Measurements from ENCODE around the gene TTLL10.
"Not testable (repeated sequence)": the region's sequence is repeated elsewhere in the genome, so short reads cannot be mapped to it uniquely, and the experiment has no call there.

TTLL10 gene

DNA sequence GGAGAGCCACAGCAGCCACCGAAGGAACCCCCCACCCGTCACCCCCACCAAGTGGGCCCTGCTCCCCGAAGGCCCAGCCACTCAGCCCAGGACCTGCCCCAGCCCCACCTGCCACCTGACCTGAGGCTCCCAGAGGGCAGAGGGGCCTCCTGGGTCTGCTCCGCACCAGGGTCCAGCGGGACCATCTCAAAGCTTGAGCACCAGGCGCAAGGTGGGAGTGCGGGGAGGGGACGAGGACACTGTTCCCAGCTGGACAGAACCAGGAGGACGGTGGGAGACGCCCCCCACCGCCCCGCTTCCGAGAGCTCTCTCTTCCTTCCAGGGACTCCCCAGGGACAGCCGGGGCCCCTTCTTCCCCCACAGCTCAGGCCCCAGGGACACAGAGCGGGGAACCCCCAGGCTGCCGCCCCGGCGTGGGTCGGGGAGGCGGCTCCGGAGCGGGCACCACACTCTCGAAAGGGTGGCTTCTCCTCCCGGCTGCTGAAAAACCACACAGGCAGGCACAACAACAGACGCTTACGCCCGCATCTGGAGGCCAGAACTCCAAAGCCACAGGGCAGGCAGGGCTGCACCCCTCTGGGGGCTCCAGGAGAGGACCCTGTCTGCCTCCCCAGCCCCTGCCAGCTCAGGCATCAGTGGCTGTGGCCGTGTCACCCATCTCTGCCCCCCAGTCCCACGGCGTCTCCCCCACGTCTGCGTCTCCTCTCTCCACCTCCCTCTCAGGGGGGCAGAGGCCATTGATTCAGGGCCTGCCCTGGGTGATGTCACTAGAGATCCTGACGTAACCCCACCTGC, 1.9 kb upstream of the TTLL10 start:
- no peak for DNase-seq (ENCODE audit: low read depth in 2 of 2)

DNA sequence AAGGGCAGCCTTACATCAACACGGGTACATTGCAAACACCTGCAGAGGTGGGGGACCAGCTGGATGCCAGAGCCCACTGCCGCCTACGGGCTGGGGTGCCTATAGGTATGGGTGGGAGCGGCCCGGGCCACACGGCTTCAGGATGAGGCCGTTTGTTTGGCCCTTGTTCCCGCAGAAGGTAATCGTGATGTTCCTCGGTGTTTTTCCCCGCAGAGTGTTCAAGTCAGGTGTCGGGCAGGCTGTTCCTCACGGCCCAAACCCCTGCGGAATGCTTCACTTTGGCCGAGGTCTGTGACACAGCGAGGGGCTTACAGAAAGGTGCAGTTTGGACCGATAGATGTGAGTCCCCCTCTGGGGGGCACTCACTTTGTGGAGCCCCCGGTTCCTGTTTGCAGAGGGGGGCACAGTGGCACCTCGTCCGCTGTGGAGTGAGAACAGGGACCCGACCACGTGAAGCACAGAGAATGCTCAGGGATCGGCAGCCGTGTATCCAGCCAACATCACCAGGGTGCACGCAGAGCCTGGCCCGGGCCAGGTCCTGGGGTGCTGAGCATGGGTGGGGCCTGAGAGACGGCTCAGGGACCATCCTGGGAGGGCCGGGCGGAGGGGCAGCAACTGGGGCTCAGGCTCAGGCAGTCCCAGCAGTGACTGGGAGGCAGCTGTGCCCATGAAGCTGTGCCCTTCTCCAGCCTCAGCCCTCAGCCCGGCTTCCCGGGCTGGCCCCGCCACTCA, 453 bp upstream of the TTLL10 start:
- no peak for DNase-seq (ENCODE audit: low read depth in 2 of 2)

DNA sequence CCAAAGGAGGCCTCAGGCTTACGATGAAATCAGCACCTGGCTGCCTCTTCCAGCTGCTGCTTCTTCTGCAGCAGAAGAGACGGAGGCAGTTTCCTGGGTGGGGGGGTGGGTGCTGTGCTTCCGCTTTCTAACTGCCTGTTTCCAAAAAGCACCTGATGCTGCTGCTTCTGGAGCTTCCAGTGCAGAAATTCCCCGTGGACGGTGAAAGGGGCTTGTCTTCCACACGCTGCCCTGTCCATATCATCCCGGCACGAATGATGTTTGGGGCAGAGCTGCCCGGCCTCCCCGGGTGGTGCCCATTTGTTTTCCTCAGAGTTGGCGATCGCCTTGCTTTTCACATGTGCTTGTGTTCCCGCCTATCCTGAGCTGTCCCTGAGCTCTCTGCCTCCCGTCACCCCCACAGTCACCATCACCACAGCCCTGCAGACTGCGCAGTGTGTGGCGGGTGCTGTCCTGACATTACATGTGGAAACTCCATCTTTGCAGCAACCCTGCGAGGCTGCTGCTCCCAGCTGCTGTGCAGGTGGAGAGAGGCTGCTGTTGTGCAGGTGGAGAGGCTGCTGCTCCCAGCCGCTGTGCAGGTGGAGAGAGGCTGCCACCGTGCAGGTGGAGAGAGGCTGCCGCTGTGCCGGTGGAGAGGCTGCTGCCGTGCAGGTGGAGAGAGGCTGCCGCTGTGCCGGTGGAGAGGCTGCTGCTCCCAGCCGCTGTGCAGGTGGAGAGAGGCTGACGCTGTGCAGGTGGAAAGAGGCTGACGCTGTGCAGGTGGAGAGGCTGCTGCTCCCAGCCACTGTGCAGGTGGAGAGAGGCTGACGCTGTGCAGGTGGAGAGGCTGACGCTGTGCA, 1.8 kb downstream of the TTLL10 start:
- DNase-seq (ENCODE audit: low read depth in 2 of 2), result no peak

DNA sequence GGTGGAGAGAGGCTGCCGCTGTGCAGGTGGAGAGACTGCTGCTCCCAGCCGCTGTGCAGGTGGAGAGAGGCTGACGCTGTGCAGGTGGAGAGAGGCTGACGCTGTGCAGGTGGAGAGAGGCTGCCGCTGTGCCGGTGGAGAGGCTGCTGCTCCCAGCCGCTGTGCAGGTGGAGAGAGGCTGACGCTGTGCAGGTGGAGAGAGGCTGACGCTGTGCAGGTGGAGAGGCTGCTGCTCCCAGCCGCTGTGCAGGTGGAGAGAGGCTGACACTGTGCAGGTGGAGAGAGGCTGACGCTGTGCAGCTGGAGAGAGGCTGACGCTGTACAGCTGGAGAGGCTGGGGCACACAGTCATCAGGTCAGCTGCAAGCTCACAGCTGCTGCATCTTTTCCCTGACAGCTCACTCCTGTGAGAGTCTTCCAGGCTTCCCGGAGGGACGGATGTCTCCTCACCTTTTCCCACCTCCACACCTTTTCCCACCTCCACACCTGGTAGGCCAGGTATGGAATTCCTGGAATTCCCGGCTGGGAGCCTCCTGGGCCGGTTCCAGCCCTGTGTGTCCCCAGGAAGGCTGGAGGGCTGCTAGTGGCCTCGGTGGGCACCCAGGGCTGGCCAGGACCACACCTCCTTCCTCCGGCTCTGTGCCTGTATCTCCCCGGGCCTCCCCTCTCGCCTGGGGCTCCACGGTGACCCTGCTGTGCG, 2.5 kb downstream of the TTLL10 start:
- DNase-seq (ENCODE audit: low read depth in 2 of 2), result not testable (repeated sequence)

DNA sequence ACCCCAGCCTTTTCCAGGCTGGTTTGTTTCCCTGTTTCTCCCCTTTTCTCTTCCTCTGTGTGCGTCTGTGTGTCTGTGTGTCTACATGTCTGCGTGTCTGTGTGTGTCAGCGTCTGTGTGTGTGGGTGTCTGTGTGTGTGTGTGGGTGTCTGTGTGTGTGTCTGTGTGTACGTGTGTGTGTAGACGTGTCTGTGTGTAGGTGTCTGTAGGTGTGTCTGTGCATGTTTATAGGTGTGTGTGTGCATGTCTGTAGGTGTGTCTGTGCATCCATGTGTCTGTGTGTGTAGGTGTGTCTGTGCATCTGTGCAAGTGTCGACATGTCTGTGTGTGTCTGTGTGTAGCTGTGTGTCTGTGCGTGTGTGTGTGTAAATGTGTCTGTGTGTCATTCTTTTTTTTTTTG, 3.3 kb downstream of the TTLL10 start:
- no peak for DNase-seq (ENCODE audit: low read depth in 2 of 2)

DNA sequence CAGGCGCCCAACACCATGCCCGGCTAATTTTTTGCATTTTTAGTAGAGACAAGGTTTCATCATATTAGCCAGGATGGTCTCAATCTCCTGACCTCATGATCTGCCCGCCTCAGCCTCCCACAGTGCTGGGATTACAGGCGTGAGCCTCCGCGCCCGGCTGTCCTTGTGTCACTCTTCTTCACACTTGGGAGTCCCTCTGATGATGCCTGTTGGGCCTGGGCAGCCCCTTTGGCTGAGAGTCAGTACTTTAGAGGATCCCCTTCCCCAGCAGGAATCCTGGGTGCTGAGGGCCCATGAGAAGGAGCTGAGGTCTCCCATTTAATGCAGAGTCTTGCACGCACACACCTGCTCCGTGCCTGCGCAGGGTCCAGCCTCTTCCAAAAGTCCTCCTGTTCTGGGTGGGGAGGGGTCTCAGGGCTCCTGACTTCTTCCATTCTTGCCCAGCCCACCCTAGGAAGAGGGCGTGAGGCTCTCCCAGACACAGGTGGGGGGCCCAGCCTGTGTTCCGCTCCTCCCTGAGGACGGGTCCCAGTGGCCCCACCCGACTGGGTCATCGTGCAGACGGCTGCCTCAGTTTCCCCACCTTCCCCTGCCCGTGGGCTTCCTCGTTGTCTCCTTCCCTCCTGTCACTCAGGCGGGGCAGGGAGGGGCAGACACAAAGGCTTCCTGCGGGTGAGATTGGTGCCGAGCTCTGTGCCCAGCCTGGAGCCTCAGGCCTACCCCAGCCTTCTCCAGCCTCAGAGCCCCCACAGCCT, 3.9 kb downstream of the TTLL10 start:
- no peak for DNase-seq (ENCODE audit: low read depth in 2 of 2)

DNA sequence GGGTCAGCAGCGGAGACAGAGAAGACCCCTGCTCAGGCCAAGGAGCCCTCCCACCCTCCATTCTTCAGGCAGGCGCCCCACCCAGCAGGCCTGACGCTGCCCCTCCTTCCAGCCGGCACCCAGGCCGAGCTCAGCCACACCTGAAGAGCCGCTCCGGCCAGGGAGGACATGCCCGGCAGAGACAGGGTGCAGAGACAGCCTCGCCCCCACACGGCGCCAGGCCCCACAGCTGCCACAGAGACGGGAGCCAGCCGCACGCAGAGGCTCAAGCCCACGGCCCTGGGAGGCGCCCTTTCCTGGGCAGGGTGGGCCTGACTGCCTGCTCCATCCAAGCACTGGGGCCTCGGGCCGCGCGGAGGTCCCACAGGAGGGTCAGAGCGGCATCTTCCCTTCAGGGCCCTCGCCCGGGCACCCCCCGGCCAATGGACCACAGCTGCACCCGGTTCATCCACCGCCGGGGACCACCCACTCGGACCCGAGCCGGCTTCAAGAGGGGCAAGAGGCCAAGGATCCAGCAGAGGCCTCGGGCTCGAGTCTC, 5.2 kb downstream of the TTLL10 start:
- no peak for DNase-seq (ENCODE audit: low read depth in 2 of 2)

DNA sequence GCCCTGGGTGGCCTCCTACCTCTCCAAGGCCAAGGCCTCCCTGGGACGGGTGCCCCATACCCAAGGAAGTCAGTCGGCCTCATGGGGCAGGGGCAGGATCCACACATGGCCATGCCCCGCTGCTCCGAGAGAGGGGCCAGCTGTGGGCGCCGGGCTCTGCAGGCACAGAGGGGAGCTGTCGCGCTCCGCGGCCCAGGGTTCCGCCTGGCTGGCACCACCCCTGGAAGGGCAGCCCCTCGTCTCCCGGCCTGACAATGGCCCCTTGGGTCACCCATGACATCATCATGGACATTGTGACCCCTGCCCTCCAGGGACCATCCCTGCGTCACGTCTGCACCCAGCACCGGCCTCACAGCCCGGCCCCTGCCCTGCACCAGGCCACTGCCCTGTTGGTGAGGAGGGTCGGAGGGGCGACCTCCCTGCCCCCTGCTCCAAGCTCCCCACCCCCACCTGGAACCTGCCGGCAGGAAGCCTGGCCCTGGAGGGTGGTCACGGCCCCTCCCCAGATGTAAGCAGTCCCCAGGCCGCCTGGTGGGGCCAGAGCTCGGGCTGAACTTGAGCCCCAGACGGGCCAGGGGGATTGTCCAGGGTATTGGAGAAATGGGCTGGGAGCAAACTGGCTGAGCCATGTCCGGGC, 5.8 kb downstream of the TTLL10 start:
- DNase-seq (ENCODE audit: low read depth in 2 of 2), result no peak

DNA sequence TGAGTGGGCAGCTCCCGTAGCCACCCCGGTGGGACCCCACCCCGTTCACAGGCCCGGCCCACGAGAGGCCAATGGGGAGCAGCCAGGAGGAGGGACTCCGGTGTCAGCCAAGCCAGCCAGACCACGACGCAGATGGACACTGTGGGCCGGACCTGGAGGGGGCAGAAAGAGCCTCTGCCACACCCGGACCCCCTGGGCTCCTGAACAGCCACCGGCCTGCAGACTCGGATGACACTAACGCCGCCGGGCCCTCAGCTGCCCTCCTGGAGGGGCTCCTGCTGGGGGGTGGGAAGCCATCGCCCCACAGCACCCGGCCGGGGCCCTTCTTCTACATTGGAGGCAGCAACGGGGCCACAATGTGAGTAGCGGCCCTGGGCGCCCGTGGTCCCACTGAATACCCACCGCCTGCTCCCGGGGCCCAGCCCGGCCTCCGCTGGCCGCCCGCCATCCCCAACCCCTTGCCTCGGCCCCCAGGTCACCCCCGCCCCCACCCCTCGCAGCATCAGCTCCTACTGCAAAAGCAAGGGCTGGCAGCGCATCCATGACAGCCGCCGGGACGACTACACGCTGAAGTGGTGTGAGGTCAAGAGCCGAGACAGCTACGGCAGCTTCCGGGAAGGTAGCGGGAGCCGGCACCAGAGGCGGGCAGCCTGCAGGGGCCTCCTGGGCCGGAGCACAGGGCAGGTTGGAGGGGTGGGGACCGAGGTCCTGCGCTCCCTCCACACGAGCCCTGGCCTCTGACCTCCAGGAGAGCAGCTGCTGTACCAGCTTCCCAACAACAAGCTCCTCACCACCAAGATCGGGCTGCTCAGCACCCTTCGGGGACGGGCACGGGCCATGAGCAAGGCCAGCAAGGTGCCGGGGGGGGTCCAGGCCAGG, 6.5 kb downstream of the TTLL10 start:
- no peak for DNase-seq (ENCODE audit: low read depth in 2 of 2)

DNA sequence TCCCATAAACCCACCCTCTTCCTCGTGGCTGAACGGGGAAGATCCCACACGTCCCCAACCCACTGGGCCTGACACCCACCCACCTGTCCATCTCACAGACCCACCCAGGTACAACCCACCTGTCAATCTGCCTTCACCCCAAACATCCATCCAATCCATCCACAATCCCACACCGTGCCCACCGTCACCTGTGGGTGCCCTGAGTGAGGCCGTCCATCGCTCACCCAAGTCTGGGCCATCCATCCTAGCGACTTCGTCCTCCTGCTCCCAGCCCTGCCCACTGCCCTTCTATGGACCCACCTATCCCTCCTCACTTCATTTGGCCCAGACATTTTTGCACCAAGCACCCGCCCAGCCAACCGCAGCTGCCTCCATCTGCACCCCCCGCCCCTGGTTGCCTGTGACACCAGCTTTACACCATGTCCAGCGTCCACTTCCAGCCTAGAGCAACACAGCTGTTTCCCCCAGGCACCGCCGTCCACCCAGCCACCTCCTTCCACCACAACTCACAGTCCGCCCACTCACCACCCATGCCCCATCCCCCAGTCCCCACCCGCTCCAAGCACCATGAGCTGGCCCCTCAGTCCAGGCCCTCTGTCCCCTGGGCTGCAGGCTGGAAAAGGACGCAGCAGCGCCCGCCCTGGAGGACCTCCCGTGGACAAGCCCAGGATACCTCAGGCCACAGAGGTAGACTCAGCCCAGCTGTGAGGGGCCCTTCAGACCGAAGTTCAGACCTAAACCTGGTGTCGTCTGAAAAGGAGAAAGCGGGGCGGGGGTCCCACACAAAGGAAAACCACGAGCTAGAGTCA, 7.7 kb downstream of the TTLL10 start:
- DNase-seq (ENCODE audit: low read depth in 2 of 2), result no peak

DNA sequence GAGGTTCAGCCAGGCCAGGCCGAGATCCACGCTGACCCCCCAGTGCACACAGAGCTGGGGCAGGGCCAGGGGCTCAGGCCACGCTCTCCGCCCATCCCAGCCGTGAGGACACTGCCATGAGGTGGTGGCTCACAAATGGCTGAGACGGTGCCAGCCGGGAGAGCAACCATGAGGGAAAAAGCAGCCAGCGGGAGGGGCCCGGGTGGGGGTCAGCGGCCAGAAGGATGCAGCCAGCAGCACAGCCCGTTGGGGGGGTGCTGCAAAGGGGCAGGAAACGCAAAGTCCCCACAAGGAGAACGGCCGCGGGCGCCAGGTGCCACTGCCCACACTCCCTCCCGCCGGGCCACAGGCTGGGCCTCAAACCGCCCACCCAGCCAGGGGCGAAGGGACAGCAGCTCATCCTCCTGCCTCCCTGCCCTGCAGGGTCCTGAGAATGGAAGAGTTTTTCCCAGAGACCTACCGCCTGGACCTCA, 8.3 kb downstream of the TTLL10 start:
- DNase-seq (ENCODE audit: low read depth in 2 of 2), result no peak

DNA sequence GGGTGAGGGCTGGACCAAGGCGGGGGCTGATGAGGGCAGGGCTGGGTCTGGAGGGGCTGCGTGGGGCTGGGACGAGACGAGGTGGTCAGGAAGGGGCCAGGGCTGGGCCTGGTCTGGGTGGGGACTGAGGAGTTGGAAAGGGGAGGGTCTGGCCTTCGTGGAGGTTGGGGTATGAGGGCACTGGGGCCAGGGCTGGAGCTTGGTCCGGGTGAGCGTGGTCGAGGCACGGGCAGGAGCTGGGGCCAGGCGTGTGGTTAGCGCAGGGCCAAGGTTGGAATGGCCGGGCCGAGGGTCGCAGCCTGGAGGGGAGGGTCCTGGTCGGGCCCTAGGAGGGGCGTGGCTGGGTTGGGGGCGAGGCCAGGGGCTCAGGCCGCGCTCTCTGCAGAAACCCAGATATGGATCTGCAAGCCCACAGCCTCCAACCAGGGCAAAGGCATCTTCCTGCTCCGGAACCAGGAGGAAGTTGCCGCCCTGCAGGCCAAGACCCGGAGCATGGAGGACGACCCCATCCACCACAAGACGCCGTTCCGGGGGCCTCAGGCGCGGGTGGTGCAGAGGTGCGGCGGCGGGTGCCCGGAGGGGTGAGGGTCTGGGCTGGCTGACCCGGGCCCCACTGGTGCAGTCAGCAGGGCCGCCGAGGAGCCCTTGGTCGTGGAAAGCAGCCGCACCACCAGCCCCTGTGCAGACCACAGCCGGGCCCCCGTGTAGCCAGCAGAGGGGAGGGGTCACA, 9.0 kb downstream of the TTLL10 start:
- no peak for DNase-seq (ENCODE audit: low read depth in 2 of 2)

DNA sequence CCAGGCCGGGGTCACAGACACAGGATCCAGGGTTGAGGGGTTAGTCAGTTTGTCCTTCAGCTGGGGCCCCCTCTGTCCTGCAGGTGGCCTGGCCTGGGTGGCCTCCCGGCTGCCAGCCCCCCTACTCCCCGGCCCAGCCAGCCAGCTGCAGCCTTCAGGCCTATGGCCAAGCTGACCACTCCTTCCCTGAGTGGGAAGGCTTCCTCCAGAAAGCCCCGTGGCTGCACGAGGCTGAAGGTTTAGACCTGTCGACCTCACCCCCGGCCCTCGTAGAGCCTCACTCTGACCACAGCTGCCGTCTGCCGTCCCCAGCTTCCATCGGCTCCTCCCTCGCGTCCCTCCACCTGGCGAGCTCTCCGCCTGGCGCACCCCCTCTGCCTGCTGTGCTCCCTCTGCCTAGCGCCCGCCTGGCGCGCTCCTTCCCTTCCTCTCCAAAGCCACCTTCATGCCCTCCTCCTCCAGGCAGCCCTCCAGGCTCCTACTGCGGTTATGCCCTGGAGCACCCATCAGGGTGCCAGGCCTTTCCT, 9.6 kb downstream of the TTLL10 start:
- DNase-seq (ENCODE audit: low read depth in 2 of 2), result no peak

DNA sequence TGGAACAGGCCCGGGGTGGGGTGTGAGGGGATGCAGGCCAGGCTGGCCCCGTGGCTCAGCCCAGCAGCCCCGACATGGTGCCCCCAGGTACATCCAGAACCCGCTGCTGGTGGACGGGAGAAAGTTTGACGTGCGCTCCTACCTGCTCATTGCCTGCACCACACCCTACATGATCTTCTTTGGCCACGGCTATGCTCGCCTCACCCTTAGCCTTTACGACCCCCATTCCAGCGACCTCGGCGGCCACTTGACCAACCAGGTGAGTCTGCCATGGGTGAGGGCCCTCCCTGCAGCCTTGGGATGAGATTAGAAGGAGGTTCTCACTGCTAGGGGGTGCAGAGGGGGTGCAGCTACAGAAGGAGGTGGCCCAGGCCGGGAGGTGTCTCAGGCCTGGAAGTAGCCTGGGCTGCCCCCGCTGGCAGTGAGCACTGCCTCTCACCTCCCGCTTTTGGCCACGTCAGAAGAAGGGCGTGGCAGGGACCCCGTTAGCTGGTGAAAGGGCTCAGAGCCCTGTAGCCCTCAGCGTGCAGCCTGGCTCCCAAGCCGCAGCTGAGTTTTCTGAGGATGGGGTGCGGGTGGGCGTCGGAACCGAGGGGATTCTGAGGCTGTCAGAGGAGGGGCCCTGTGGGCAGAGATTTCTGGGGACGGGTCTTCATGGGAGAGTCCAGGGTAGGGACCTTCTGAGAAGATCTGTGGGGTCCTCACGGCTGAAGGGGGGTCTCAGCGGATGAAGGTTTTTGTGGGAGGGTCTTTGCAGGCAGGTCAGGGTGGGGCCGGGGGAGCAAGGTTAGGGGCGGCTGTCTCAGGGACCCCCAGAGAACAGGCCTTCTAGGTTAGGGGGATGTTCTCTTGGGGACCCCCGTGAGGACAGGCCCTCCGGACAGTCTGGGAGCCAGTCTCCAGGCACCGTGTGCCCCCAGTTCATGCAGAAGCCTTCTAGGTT, 10.4 kb downstream of the TTLL10 start:
- no peak for DNase-seq (ENCODE audit: low read depth in 2 of 2)

DNA sequence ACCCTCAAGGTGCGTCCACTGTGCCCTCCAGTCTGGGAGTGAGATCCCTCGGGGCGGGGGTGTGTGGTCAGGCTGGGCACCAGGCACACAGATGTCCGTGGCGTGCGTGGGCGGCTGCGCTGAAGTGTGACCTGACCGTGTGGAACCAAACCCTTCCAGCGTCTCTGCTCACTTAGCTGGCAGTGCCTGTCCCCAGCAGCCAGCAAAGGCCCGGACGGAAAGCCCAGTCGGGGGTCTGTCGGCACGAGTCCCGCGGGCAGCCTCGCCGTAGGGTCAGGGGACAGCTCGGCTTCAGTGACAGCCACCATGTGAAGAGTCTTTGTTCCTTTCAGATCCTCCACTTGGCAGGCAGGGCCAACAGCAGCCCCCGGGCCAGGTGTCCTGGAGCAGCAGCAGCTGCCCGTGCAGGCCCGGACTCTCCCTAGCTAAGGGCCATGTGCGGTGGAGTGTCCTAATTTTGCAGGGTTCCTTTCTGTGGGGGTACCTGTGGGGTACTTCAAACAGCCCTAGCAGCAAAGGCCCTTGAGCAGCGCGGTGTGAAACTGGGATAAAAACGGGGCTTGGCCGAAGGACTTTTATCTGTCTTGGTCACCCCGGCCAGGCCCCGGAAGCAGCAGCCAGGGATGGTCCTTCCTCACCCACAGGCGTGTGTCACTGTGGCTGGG, 11.6 kb downstream of the TTLL10 start:
- no peak for DNase-seq (ENCODE audit: low read depth in 2 of 2)

DNA sequence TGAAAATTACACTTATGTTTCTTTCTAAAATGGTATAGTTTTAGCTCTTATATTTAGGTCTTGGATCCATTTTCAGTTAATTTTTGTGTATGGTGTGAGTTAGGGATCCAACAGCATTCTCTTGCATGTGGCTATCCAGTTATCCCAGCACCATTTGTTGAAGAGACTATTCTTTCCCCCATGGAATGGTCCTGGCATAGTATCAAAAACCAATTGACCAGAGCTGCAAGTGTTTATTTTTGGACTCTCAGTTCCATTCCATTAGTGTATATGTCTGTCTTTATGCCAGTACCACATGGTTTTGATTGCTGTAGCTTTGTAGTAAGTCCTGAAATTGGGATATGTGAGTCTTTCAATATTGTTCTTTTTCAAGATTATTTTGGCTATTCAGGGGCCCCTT, 14.3 kb downstream of the TTLL10 start:
- DNase-seq (ENCODE audit: low read depth in 2 of 2), result no peak
